ENCODE measurements around the gene CEP112. TPM values are rescaled to one million over a fixed set of nuclear protein-coding genes. Genes with fewer than 3 reads are reported as not detected.

Gene CEP112
- total and polyA plus RNA-seq, 2 of the 8 experiments (the other 6 are each of a cell fraction or from before 2014, with no cell fraction given): 0.62 to 3.1 TPM

GRCh38 chr17:65592125-65592965, 599.6 kb downstream of the CEP112 start (continued):
- TF ChIP-seq YY1 (IDR thresholded peaks at IDR 0.05; ENCODE audit: low read depth, low read length) (no peak), E2F6 (IDR thresholded peaks at IDR 0.05) (no peak), BRCA1 (IDR thresholded peaks at IDR 0.05; ENCODE audit: low read depth, low read length) (no peak), ATF3 (IDR thresholded peaks at IDR 0.05; ENCODE audit: insufficient read depth, low read depth, low read length) (no peak), TEAD4 (IDR thresholded peaks at IDR 0.05; ENCODE audit: low read depth, low read length) (no peak)

Measured in H1 (cell line).